Adrenal gland (tissue), 12 donors: ENCODE measurements around the gene ZNF618. TPM values are rescaled to one million over a fixed set of nuclear protein-coding genes. Genes with fewer than 3 reads are reported as not detected.

Experiments
- DNase-seq, 7 donors: peaks; one replicate each; pipeline ENCODE4 v3.0.0-alpha.2; 2019 to 2020
- H3K27ac ChIP-seq, 5 donors: fragments of 200-600 bp; sonication (generic) in 4 of 5; 1 replicate in 3 of 5; 2 replicates in 2 of 5; pipeline versions ENCODE4 v1.5.1 to v1.8.0; 2016 to 2020; ENCODE audit warnings: mild to moderate bottlenecking in 1 of 5
- H3K27me3 ChIP-seq: fragments of 200-600 bp; 2 replicates; pipeline ENCODE4 v1.8.0; 2021
- H3K36me3 ChIP-seq, 2 donors: fragments of 200-600 bp; replicated peaks in 1 of 2; 1 replicate in 1 of 2; 2 replicates in 1 of 2; pipeline versions ENCODE4 v1.5.1 to v1.8.0; 2018 to 2022
- H3K4me1 ChIP-seq, 2 donors: fragments of 200-600 bp; replicated peaks in 1 of 2; 1 replicate in 1 of 2; 2 replicates in 1 of 2; pipeline versions ENCODE4 v1.5.1 to v1.8.0; 2018 to 2021
- H3K4me3 ChIP-seq, 4 donors: fragments of 200-600 bp; sonication (generic) in 3 of 4; one replicate each; pipeline ENCODE4 v1.5.1; 2016 to 2018
- H3K9me3 ChIP-seq, 3 donors: fragments of 200-600 bp; sonication (generic) in 1 of 3; replicated peaks in 1 of 3; 1 replicate in 2 of 3; 2 replicates in 1 of 3; pipeline versions ENCODE4 v1.5.1 to v1.8.0; 2016 to 2021
- CTCF ChIP-seq, 6 experiments: fragments of 450-650 bp in 4 of 6; fragments of 200-600 bp in 2 of 6; sonication (generic) in 1 of 6; IDR thresholded peaks; 1 replicate in 5 of 6; 2 replicates in 1 of 6; pipeline versions ENCODE4 v1.5.1 to v1.8.0; 2016 to 2021; ENCODE audit warnings: antibody characterized with exemption in 6 of 6, mild to moderate bottlenecking in 2 of 6, moderate library complexity in 1 of 6
- POLR2A ChIP-seq, 2 donors: fragments of 450-650 bp; IDR thresholded peaks; one replicate each; pipeline ENCODE4 v1.6.1; 2017; ENCODE audit warnings: antibody characterized with exemption in 2 of 2, mild to moderate bottlenecking in 2 of 2, moderate library complexity in 1 of 2
- WGBS, 4 donors: extraction: QIAGEN DNeasy Blood & Tissue Kit in 2 of 4; methylation state at CpG; one replicate each; pipeline versions ENCODE4 v1.1.5 to v1.1.7; 2013 to 2017; 5-methylcytosine and 5-hydroxymethylcytosine counted together
- intact Hi-C, 2 donors: fragments of 100-400 bp; cut with DNase I; formaldehyde crosslinking; loops; one replicate each; pipeline versions ENCODE4 v1.14.1 to v1.15.0; 2022 to 2023
- polyA plus RNA-seq, 3 donors: library from polyadenylated mRNA; stranded (reverse); fragments of 200-250 nt in 2 of 3; fragments of 350-450 nt in 1 of 3; fragmentation: Illumina TruSeq in 1 of 3; extraction: RNeasy Lipid Tissue Mini Kit (QIAGEN cat#74804) in 1 of 3; gene quantifications; one replicate each; pipeline ENCODE4 v1.2.3, GENCODE V29; 2013 to 2014
- total RNA-seq, 9 donors: library from RNA; depleted of rRNA in 4 of 9; stranded (reverse); fragments of >200 nt in 4 of 9; fragments of 120-200 nt in 1 of 9; fragmentation: NEBNext Ultra II Directional in 1 of 9; extraction: Animal tissue kit (Norgen Biotek cat#: 25700) in 1 of 9; gene quantifications; one replicate each; pipeline versions ENCODE4 v1.1.0 to v1.2.4, GENCODE V29; 2013 to 2023
- donor health status: healthy with polysubstance abuse.
- donor health status: Bipolar disorder and iron deficiency.
- donor health status: DM: yes; HTN: yes; CAD: no.
- donor health status: DM: no; HTN: no; CAD: no.
- donor health status: DM: no; HTN: no; CAD: no.
- donor health status: DM: yes; HTN: yes; CAD: no.

ZNF618 gene
- total and polyA plus RNA-seq, 12 donors, result 4.5 to 21.3 (median 9.9) TPM

- no peaks in the 10 kb centered on the region for H3K4me1 ChIP-seq
- intact Hi-C loops, result no loop called here
- 85 to 92% (median 89%) methylated on average over 3 of the region's 3 CpGs for WGBS, 4 donors
- no peaks in the 10 kb centered on the region for H3K27me3 ChIP-seq
- no peak overlapping the region for H3K27ac ChIP-seq
- no peak for DNase-seq
- peaks cover 0 to 8% of the 10 kb centered on the region in 2 donors for H3K36me3 ChIP-seq
- no peak overlapping the region for H3K4me3 ChIP-seq
- no peak for TF ChIP-seq POLR2A (IDR thresholded peaks at IDR 0.05)
- TF ChIP-seq CTCF (IDR thresholded peaks at IDR 0.05), result no peak
- H3K9me3 ChIP-seq, result peaks cover 0 to 15% (median 4%) of the 10 kb centered on the region in 3 donors
Observed at GRCh38 chr9:114021578-114021977, 145.5 kb downstream of the ZNF618 start.

- H3K9me3 ChIP-seq, result peaks cover 0 to 15% (median 4%) of the 10 kb centered on the region in 3 donors
- H3K36me3 ChIP-seq, result no peaks in the 10 kb centered on the region
- TF ChIP-seq POLR2A (IDR thresholded peaks at IDR 0.05) (no peak), CTCF (IDR thresholded peaks at IDR 0.05) (no peak)
- DNase-seq, result no peak
- H3K4me3 ChIP-seq, result no peak overlapping the region
- intact Hi-C loops, result no loop called here
- no peak overlapping the region for H3K27ac ChIP-seq
- H3K4me1 ChIP-seq, result no peaks in the 10 kb centered on the region
- H3K27me3 ChIP-seq, result no peaks in the 10 kb centered on the region
- 98 to 100% (median 100%) methylated on average over 1 of the region's 1 CpG for WGBS, 4 donors
Observed at GRCh38 chr9:114023961-114024360, 147.9 kb downstream of the ZNF618 start.

GRCh38 chr9:114025196-114025753, 149.2 kb downstream of the ZNF618 start:
- 92 to 98% (median 93%) methylated on average over 3 of the region's 3 CpGs for WGBS, 4 donors
- TF ChIP-seq POLR2A (IDR thresholded peaks at IDR 0.05), result no peak
- no peak for TF ChIP-seq CTCF (IDR thresholded peaks at IDR 0.05)
- peaks cover 0 to 15% (median 4%) of the 10 kb centered on the region in 3 donors for H3K9me3 ChIP-seq
- no peaks in the 10 kb centered on the region for H3K4me1 ChIP-seq
- no peak for DNase-seq
- H3K4me3 ChIP-seq, result no peak overlapping the region
- intact Hi-C loops, result no loop called here
- no peaks in the 10 kb centered on the region for H3K27me3 ChIP-seq
- H3K36me3 ChIP-seq, result peaks cover 0 to 11% of the 10 kb centered on the region in 2 donors
- no peak overlapping the region for H3K27ac ChIP-seq

GRCh38 chr9:114025760-114026159, 149.7 kb downstream of the ZNF618 start:
- Histone ChIP-seq H3K9me3 (peaks cover 0 to 15% (median 4%) of the 10 kb centered on the region in 3 donors), H3K27me3 (no peaks in the 10 kb centered on the region), H3K4me3 (no peak overlapping the region), H3K27ac (no peak overlapping the region), H3K4me1 (no peaks in the 10 kb centered on the region), H3K36me3 (peaks cover 0 to 12% of the 10 kb centered on the region in 2 donors)
- 96 to 98% (median 97%) methylated on average over 5 of the region's 5 CpGs for WGBS, 4 donors
- DNase-seq, result peak in 1 of 7 donors; percentile 45
- no peak for TF ChIP-seq POLR2A (IDR thresholded peaks at IDR 0.05)
- TF ChIP-seq CTCF (IDR thresholded peaks at IDR 0.05), result no peak
- intact Hi-C loops, result no loop called here
